HG03342 (cell line): ENCODE measurements around the gene TFF2.

Experiments
- ATAC-seq: cut with Tn5 transposase; IDR thresholded peaks from one replicate; pipeline ENCODE4 v1.9.1; 2021; ENCODE audit warnings: mild to moderate bottlenecking, moderate library complexity; ENCODE audit not compliant: unreplicated experiment

Gene TFF2

GRCh38 chr21:42324896-42325295 is 25.9 kb downstream of the TFF2 start:
- no peak for ATAC-seq

DNA sequence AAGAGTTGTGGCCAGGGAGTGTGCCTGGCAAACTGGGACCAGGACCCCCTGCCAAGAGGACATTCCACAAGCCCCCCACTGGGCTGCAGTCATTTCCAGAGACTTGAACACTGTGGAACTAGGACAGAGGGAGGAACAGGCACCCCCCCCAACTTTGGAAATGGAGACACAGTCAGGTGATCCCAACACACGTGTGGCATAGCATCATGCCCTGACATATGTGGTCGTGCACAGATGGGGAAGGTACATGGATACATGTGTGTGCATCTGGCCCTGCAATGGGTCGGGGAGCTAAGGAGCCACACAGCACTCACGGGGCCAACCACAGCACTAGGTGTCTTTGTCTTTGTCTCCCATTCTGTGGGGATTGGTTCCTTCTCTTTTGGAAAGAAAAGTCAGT is 28.9 kb downstream of the TFF2 start:
- ATAC-seq = no peak

GRCh38 chr21:42321231-42321630 is 29.6 kb downstream of the TFF2 start:
- ATAC-seq = no peak

GRCh38 chr21:42320791-42321190 is 30.0 kb downstream of the TFF2 start:
- ATAC-seq = no peak

- no peak for ATAC-seq
Measured at GRCh38 chr21:42319851-42320572, 30.8 kb downstream of the TFF2 start.

DNA sequence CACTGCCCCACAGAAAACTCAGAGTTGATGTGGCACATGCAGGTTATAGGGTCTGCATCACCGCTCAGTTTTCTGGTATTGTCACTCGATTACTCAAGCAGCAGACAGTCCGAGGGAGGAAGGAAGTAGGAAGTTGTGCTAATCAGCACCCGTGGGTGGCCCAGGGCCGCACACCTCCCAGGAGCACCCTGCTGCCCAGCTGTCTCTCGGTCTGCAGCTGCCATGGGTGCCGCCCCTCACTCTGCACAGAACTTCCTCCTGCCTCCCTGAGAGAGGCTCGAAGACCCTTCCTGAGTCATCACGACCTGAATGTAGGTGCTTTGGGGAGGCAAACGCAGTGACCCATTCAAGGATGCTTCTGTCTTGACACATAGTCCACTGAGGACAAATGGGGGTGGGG is 31.4 kb downstream of the TFF2 start:
- ATAC-seq = no peak

GRCh38 chr21:42317826-42318746 is 32.7 kb downstream of the TFF2 start:
- ATAC-seq = no peak

DNA sequence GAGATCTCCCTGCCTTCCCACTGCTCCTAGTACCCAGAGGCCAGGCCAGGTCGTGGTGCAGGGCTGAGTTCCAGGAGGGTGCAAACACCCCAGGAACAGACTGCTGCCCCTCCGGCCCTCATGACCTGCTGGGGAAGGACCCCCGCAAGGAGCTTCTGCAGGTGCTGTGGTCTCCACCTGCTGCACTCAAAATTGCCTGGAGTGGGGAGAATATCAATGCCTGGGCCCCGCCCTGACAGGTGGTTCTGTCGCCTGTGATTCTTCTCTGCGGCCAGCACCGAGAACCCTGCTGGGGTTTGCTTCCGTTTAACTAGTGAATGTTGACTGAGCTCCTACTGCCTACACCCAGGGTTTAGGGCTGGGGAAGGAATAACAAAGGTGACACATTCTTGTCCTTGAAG is 33.5 kb downstream of the TFF2 start:
- ATAC-seq = no peak

DNA sequence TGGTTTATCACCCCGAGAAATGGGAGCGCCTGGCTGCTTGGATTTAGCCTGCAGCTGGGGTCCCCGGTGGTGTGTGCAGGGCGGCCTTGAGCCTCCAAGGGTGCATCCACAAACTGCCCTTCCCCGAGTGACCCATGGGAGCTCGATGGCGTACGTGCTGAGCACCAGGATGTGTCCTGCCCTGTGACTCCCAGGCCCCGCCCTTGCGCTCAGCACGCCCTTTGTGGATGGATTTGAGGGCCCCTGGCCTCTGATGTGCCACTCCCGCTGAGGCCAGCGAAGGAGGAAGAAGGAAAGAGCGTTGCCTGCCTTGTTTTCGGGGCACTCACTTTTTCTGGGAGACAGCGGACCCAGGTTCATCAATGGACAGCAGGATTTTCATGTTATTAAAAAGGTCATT is 33.9 kb downstream of the TFF2 start:
- ATAC-seq = no peak

DNA sequence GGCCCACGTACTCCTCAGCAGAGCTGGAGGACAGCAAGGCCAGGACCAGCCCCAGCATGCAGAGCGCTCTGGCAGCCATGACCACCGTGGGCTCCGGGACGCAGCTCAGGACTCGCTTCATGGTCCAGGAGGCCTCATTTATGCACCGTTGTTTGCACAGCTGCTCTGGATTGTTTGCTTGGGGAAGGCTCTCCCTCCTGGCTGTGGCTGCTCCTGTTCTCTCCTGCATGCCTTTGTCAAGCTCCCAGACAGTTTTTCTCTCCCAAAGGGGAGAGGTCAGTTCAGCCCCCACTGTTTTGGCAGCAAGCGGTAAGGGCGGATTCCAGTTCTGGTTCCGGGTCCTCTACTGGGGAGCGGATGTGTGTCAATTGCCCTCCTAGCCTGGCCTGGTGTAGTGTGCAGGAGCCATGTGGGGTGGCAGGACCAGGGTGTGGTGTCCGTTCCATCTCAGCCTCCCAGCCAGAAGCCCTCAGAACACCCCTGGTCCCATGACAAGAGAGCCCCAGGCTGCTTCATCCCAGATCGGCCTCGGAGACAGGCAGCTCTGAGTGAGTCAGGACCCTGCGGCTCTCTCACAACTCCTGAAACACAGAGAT is 35.4 kb downstream of the TFF2 start, which contains the start of gene TFF3:
TSS of gene TFF3 (minus strand) at position 114 of the 596 bp plus-strand sequence. CDS start at position 79, 35 bp downstream.
- ATAC-seq = no peak

DNA sequence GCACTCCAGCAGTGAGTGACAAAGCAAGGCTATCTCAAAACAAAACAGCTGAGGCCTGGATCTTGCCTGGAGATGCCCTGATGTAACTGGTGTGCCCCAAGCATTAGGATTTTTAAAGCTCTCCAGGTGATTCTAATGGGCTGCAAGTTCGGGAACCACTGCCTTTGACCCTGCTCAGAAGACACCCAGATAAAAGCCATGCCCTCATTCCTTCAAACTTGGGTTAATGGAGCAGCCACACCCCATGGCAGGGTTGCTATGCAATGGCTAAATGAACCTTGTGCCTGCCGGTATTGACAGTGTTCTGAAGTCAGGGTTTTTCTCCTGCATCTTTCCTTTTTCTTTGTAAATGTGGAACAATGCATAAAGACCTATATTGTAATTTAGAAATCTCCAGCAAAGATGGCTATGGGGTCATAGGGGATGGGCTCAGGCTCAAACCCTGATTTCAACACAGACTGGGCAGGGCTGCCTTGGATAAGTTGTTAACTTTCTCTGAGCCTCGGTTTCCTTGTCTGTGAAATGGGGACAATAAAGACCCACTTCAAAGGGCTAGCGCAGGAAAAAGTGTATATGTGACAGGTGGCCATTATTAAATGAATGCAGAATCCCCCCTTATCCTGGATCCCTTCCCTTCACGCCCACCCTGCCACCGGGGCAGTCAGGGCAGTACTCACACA is 36.0 kb downstream of the TFF2 start:
- ATAC-seq = no peak

- no peak for ATAC-seq
Measured at GRCh38 chr21:42313501-42313969, 37.3 kb downstream of the TFF2 start.

GRCh38 chr21:42312626-42313104 is 38.1 kb downstream of the TFF2 start:
- ATAC-seq = no peak

DNA sequence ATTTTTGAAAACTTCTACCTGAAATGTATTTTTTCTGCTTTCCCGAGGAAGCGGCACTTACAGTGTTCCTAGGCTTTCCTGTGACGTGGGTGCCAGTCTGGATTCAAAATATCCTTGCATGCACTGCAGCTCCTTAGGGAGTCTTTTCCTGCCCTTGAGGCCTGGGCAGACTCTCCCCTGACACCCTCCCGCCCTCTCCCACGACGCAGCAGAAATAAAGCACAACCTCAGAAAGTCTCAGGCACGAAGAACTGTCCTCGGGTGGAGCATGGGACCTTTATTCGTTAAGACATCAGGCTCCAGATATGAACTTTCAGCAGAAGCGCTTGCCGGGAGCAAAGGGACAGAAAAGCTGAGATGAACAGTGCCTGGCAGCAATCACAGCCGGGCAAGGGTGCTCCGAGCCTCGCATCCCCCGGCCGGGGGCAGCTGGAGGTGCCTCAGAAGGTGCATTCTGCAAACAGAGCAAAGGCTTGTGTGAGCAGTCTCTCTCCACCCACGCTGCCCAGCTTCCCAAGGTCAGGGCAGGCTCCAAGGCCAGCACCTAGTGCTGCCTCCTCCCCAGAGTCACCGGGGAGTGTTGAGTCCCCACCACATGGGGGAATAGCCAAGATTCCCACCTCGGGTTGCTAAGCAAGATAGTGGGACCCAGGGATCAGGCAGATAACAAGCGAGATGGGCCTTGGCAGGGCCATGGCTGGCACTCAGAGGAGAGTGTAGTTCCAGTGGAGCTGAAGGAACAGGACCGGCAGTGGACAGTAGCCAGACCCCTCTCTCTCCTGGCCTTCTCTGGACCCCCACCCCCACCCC is 38.8 kb downstream of the TFF2 start:
- no peak for ATAC-seq

- no peak for ATAC-seq
Measured at GRCh38 chr21:42311160-42311559, 39.6 kb downstream of the TFF2 start.

GRCh38 chr21:42310411-42311001 is 40.3 kb downstream of the TFF2 start:
- ATAC-seq = no peak

DNA sequence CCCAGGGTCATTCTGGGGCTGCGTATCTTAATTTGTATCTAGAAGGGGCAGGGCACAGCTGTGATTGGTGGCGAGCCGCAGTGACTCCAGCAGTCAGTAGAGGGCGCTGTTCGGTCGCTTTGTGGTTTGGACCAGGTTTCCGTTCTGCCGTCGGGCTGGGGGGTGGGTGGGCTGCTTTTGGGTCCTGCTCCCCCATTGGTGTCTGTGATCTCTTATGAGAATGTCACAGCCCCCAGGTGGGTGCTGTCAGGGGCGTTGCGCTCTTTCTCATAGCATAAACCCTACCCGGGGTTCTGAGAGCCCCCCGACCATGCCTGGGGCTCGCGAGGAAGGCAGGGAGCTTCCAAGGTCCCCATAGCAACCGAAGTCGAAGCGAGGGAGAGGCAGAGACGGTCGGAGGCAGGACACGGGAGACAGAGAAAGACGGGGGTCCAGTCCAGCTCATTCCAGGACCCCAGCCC is 41.0 kb downstream of the TFF2 start:
- no peak for ATAC-seq

- no peak for ATAC-seq
Measured at GRCh38 chr21:42308914-42309752, 41.7 kb downstream of the TFF2 start.
